ENCODE data around the gene NTRK3.

GRCh38 chr15:88274553-88275460, 18.3 kb upstream of the NTRK3 start:
- TF ChIP-seq CTCF (conservative IDR thresholded peaks at IDR 0.05 in 1 of 2, IDR thresholded peaks at IDR 0.05 in 1 of 2; ENCODE audit: extremely low read depth in 1 of 2, insufficient read depth in 1 of 2, low read depth in 1 of 2, low read length in 2 of 2) (peak; percentile 83 to 96), EZH2 (IDR thresholded peaks at IDR 0.05; ENCODE audit: borderline replicate concordance, low read length) (no peak)
